ENCODE measurements around the gene MEIKIN. TPM values are rescaled to one million over a fixed set of nuclear protein-coding genes. Genes with fewer than 3 reads are reported as not detected.

MEIKIN gene
- total RNA-seq, 1 experiment from 2014 or later: not detected

DNA sequence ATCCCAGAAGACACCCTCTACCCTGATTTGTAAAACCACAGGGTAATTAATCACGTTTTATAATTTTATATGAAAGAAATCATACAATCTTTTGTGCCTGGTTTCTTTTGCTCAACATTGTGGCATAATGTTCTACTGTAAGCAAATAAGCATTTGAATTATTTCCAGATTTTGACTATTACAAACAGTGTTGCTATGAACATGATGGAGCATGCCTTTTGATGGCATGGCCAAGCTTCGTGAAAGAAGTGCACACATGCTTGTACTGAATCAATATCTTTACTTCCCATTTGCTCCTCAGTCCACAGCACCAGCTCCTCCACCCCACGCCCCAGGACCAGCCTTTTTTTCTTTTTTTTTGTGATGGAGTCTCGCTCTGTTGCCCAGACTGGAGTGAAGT is 36.1 kb upstream of the MEIKIN start:
- Histone ChIP-seq H3K14ac (ENCODE audit: insufficient read depth, low read length) (no peak overlapping the region), H3K9me3 (ENCODE audit: control insufficient read depth, low read depth, low read length) (no peaks in the 10 kb centered on the region), H4K91ac (ENCODE audit: insufficient read length, low read depth, low read length) (no peak overlapping the region), H4K20me1 (ENCODE audit: control insufficient read depth, insufficient read depth, insufficient read length) (no peaks in the 10 kb centered on the region), H2BK15ac (ENCODE audit: low read depth, low read length) (no peak overlapping the region), H2BK120ac (ENCODE audit: low read depth, low read length, poor library complexity, severe bottlenecking) (no peak overlapping the region), H3K18ac (ENCODE audit: insufficient read length, low read depth, low read length) (no peak overlapping the region), H2BK5ac (ENCODE audit: insufficient read length, low read length) (no peak overlapping the region), H3K79me2 (ENCODE audit: insufficient read depth, low read length) (no peaks in the 10 kb centered on the region), H3K56ac (ENCODE audit: insufficient read length, low read depth, low read length) (no peak overlapping the region), H3K9ac (ENCODE audit: extremely low read depth, insufficient read length, low read length) (no peak overlapping the region), H2BK20ac (ENCODE audit: low read depth, low read length, poor library complexity, severe bottlenecking) (no peak overlapping the region), H3K27me3 (ENCODE audit: insufficient read depth, low read length) (no peaks in the 10 kb centered on the region), H2BK12ac (ENCODE audit: insufficient read length, low read depth, low read length) (no peak overlapping the region), H2AK5ac (ENCODE audit: insufficient read length, low read length) (no peak overlapping the region), H3K79me1 (ENCODE audit: insufficient read depth, low read depth, low read length, poor library complexity, severe bottlenecking) (no peaks in the 10 kb centered on the region), H3K4ac (ENCODE audit: low read depth, low read length) (no peak overlapping the region), H3K23ac (ENCODE audit: insufficient read length, low read depth, low read length) (no peak overlapping the region), H2AFZ (ENCODE audit: low read length) (no peak overlapping the region), H3K23me2 (ENCODE audit: insufficient read length, low read depth, low read length, poor library complexity, severe bottlenecking) (no peaks in the 10 kb centered on the region), H3K27ac (ENCODE audit: insufficient read length, low read depth, low read length) (no peak overlapping the region), H3K4me1 (ENCODE audit: insufficient read depth, low read length) (no peaks in the 10 kb centered on the region), H3T11ph (ENCODE audit: low read length) (no peak overlapping the region), H4K5ac (ENCODE audit: insufficient read length, low read depth, low read length) (no peak overlapping the region), H4K8ac (replicated peaks; ENCODE audit: insufficient read length, low read depth, low read length) (no peak overlapping the region), H3K4me2 (ENCODE audit: insufficient read depth, insufficient read length, low read length) (no peak overlapping the region)
- TF ChIP-seq CTCF (conservative IDR thresholded peaks at IDR 0.05): no peak
- Mint-ChIP-seq H3K36me3 (ENCODE audit: insufficient read depth in 1 of 3, low read depth in 3 of 3) (no peaks in the 10 kb centered on the region), H3K4me1 (no peaks in the 10 kb centered on the region), H3K27me3 (ENCODE audit: low read depth) (no peaks in the 10 kb centered on the region), H3K4me3 (no peak overlapping the region), H3K9me3 (no peaks in the 10 kb centered on the region), H3K27ac (no peak overlapping the region)
- no peak for DNase-seq
- WGBS (ENCODE audit: extremely low coverage, insufficient read length, low lambda C conversion rate): no CpG with 5 or more reads among the region's 4 CpGs

All from H9 (cell line).